Activated CD4-positive, alpha-beta T cell treated with anti-CD3 and anti-CD28 coated beads, Interleukin-2, amount 10 ng/mL, durations not matched to agents 7 days and 5 days (primary cell): Measurements from ENCODE around the gene BICD2. TPM values are rescaled to one million over a fixed set of nuclear protein-coding genes. Genes with fewer than 3 reads are reported as not detected.
"Not testable (repeated sequence)": the region's sequence is repeated elsewhere in the genome, so short reads cannot be mapped to it uniquely, and the experiment has no call there.

Experiments
- CTCF ChIA-PET: fragments of 350-600 bp; sonication (Branson Sonifier 250); formaldehyde crosslinking; loops from one replicate; lab custom pipeline; 2021; ENCODE audit warnings: antibody characterized with exemption; lab: Charles Lee
- POLR2A ChIA-PET: fragments of 350-600 bp; sonication (Branson Sonifier 250); formaldehyde crosslinking; loops from one replicate; lab custom pipeline; 2021; ENCODE audit warnings: antibody characterized with exemption; lab: Charles Lee
- DNase-seq: peaks from one replicate; pipeline ENCODE4 v3.0.0-alpha.2; 2020
- H3K27ac Mint-ChIP-seq: one replicate; pipeline ENCODE4 v1.8.0; 2021; ENCODE audit warnings: mild to moderate bottlenecking, moderate library complexity, mixed read lengths
- H3K27me3 Mint-ChIP-seq: one replicate; pipeline ENCODE4 v1.8.0; 2021; ENCODE audit warnings: mixed read lengths
- H3K36me3 Mint-ChIP-seq: one replicate; pipeline ENCODE4 v1.8.0; 2021; ENCODE audit warnings: low read depth, mixed read lengths
- H3K4me1 Mint-ChIP-seq: one replicate; pipeline ENCODE4 v1.8.0; 2021; ENCODE audit warnings: mixed read lengths
- H3K4me3 Mint-ChIP-seq: one replicate; pipeline ENCODE4 v1.8.0; 2021; ENCODE audit warnings: mild to moderate bottlenecking, moderate library complexity, mixed read lengths
- H3K9me3 Mint-ChIP-seq: one replicate; pipeline ENCODE4 v1.8.0; 2021; ENCODE audit warnings: mixed read lengths
- total RNA-seq, 2 experiments: library from RNA; stranded (reverse); gene quantifications; one replicate each; pipeline ENCODE4 v1.2.3, GENCODE V29; 2021

The BICD2 gene
- 10 to 100 TPM; 29.5 to 31.1 TPM for total RNA-seq

- peak within 1 kb of the TSS; percentile 95 for H3K4me3 Mint-ChIP-seq
- ChIA-PET POLR2A (no interaction called here), CTCF (interaction anchor here (0.6 to 1.4 kb wide), 8 partner anchors 10 to 95 kb away, joined by 3 to 4 read pairs (median 3); partner anchors contain the start of gene IPPK)
- H3K36me3 Mint-ChIP-seq = no peaks in the 10 kb centered on the region
- DNase-seq = no peak
- H3K4me1 Mint-ChIP-seq = peaks cover 47% of the 10 kb centered on the region
- H3K9me3 Mint-ChIP-seq = no peaks in the 10 kb centered on the region
- peak within 1 kb of the TSS; percentile 97 for H3K27ac Mint-ChIP-seq
- no peaks in the 10 kb centered on the region for H3K27me3 Mint-ChIP-seq
These were observed at the start of gene BICD2 for GRCh38 chr9:92764381-92764987. BICD2 (minus strand) TSS chr9:92764833; CDS start chr9:92764744, 89 bp downstream.

- POLR2A ChIA-PET = interaction anchor here (0.6 kb wide), 1 partner anchor 495 kb away, joined by 3 read pairs; no protein-coding TSS in a partner anchor
- H3K4me1 Mint-ChIP-seq = peaks cover 15% of the 10 kb centered on the region
- CTCF ChIA-PET, DNase-seq, H3K9me3 Mint-ChIP-seq, H3K36me3 Mint-ChIP-seq, H3K27ac Mint-ChIP-seq: not testable (repeated sequence)
- peak overlapping the region; percentile 63 for H3K4me3 Mint-ChIP-seq
- peaks cover 67% of the 10 kb centered on the region for H3K27me3 Mint-ChIP-seq
These were observed 45.1 kb upstream of the BICD2 start for GRCh38 chr9:92809629-92810326.

DNA sequence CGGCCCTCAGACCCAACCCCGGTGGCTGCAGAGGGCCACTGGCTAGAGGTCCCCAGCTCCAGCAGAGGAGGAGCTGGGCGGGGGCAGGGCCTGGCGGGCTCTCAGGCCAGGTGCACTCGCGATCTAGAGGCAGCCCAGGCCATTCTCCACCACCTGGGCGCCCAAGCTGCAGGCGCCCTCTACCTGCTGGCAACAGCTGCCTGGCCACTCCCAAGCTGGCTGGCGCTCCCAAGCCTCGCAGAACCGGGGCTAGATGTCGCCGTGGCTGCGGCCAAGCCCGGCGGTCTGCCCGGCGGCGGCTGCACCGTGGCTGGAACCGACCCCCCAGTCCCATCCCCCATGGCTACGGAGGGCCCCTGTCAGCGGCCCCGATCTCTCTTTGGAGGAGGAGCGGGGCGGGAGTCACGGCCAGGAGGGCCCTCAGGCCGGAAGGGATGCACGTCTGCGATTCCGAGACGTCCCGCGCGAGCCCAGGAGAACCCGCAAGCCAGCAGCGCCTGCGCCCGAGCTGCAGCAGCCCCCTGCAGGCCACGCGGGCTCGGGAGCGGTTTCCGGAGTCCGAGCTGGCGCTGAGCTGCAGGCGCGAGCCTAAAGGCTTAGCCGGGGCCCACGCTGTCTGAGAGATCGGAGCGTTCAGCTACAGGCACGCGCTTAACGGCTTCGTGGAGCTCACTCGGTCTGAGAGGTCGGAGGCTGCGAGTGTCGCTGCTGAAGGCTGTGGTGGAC lies 44.3 kb upstream of the BICD2 start:
- ChIA-PET POLR2A (interaction anchor here (0.6 kb wide), 1 partner anchor 496 kb away, joined by 3 read pairs; no protein-coding TSS in a partner anchor), CTCF (interaction anchor here (0.6 to 1.7 kb wide), 3 partner anchors 17 to 421 kb away, joined by 3 to 4 read pairs (median 3); no protein-coding TSS in a partner anchor)
- no peaks in the 10 kb centered on the region for H3K9me3 Mint-ChIP-seq
- peaks cover 61% of the 10 kb centered on the region for H3K27me3 Mint-ChIP-seq
- H3K4me1 Mint-ChIP-seq = peaks cover 15% of the 10 kb centered on the region
- H3K27ac Mint-ChIP-seq = no peak overlapping the region
- H3K4me3 Mint-ChIP-seq = peak overlapping the region; percentile 63
- H3K36me3 Mint-ChIP-seq = no peaks in the 10 kb centered on the region
- DNase-seq = peak; percentile 56

DNA sequence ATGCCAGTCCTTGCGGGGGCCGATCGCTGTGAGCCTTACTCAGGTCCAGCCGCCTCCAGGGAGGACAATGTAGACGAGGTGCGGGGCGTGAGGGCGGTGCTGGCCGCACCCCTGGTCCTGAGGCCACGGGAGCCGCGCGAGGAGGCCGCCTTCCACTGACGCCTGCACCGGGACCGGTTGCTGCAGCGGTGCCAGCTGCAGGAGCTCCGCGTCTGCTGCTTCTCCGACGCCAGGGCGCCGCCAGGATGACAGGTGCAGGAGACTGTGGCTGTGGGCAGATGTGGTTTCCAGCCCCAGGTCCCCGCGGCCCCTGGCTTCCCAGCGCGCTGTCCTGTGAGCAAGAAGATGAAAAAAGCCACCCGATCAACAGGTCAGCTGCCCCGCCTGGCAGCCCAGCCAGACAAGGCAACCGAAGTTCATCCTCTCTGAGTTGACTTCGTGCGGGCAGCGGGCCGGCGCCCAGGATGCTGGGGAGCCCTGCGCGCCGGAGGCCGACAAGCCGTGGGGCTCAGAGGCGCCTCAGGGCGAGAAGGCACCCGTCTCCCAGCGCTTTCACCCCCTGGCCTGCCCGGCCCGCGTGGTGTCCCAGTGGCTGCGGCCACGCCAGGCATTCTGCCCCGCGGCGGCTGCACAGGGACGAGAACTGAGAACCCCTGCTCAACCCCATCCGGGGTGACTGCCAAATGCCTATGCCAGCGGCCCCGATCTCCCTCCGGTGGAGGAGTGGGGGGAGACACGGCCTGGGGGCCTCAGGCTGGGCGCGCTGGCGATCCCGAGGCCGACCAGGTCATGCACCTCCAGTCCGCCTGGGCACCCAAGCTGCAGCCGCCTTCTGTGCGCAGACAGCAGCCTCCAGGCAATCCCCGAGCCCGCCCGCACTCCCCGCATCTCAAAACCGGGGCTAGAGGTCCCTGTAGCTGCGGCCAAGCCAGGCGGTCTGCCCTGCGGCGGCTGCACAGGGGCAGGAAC lies 43.4 kb upstream of the BICD2 start:
- ChIA-PET CTCF (interaction anchor here (0.6 to 1.7 kb wide), 6 partner anchors 8 to 1041 kb away, joined by 3 to 4 read pairs (median 3); no protein-coding TSS in a partner anchor), POLR2A (no interaction called here)
- H3K36me3 Mint-ChIP-seq = no peaks in the 10 kb centered on the region
- H3K4me1 Mint-ChIP-seq = peaks cover 15% of the 10 kb centered on the region
- H3K27me3 Mint-ChIP-seq = peaks cover 54% of the 10 kb centered on the region
- peak overlapping the region; percentile 63 for H3K4me3 Mint-ChIP-seq
- peak; percentile 31 for DNase-seq
- H3K9me3 Mint-ChIP-seq = no peaks in the 10 kb centered on the region
- H3K27ac Mint-ChIP-seq = no peak overlapping the region

GRCh38 chr9:92807031-92807756 lies 42.6 kb upstream of the BICD2 start:
- DNase-seq = no peak
- CTCF ChIA-PET = interaction anchor here (0.6 to 1.7 kb wide), 5 partner anchors 8 to 1040 kb away, joined by 3 to 4 read pairs (median 3); no protein-coding TSS in a partner anchor
- Mint-ChIP-seq H3K4me1 (peaks cover 15% of the 10 kb centered on the region), H3K36me3 (no peaks in the 10 kb centered on the region), H3K4me3 (peak overlapping the region; percentile 9), H3K9me3 (no peaks in the 10 kb centered on the region), H3K27me3 (peaks cover 51% of the 10 kb centered on the region), H3K27ac (no peak overlapping the region)
- POLR2A ChIA-PET = interaction anchor here (0.6 kb wide), 1 partner anchor 10 kb away, joined by 3 read pairs; no protein-coding TSS in a partner anchor

GRCh38 chr9:92804727-92805126 lies 40.1 kb upstream of the BICD2 start:
- H3K27ac Mint-ChIP-seq = no peak overlapping the region
- ChIA-PET CTCF (no interaction called here), POLR2A (no interaction called here)
- DNase-seq = no peak
- H3K27me3 Mint-ChIP-seq = peaks cover 42% of the 10 kb centered on the region
- H3K9me3 Mint-ChIP-seq = no peaks in the 10 kb centered on the region
- peaks cover 18% of the 10 kb centered on the region for H3K4me1 Mint-ChIP-seq
- no peaks in the 10 kb centered on the region for H3K36me3 Mint-ChIP-seq
- no peak overlapping the region for H3K4me3 Mint-ChIP-seq

GRCh38 chr9:92798358-92798757 lies 33.7 kb upstream of the BICD2 start:
- CTCF ChIA-PET = no interaction called here
- H3K4me3 Mint-ChIP-seq = no peak overlapping the region
- DNase-seq = no peak
- H3K27me3 Mint-ChIP-seq = peaks cover 50% of the 10 kb centered on the region
- peaks cover 8% of the 10 kb centered on the region for H3K4me1 Mint-ChIP-seq
- POLR2A ChIA-PET = no interaction called here
- H3K27ac Mint-ChIP-seq = no peak overlapping the region
- no peaks in the 10 kb centered on the region for H3K36me3 Mint-ChIP-seq
- H3K9me3 Mint-ChIP-seq = no peaks in the 10 kb centered on the region

DNA sequence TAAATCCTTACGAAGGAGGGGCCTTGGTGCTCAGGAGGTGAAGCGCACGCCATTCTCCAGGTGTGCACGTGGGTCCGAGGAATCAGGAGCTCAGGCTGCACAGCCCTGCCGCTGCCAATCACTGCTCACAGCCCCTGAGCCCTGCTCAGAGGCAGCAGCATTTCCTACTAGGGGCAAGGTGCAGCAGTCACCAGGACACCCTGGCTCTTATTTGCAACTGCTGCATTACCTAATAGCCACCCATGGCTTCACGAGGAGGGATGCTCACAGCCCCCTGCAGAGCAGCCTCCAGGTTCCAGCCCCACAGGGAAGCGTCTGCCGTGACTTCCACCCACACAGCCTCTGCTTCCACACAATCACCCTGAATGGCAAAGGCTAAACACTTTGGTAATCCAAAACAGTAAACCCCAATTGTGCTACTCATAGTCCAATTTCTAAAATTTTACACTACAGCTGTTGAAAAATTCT lies 31.7 kb upstream of the BICD2 start:
- POLR2A ChIA-PET, H3K36me3 Mint-ChIP-seq, H3K4me1 Mint-ChIP-seq, DNase-seq, CTCF ChIA-PET, H3K9me3 Mint-ChIP-seq, H3K27ac Mint-ChIP-seq, H3K4me3 Mint-ChIP-seq: not testable (repeated sequence)
- H3K27me3 Mint-ChIP-seq = peaks cover 47% of the 10 kb centered on the region

- Mint-ChIP-seq H3K36me3 (no peaks in the 10 kb centered on the region), H3K27me3 (peaks cover 47% of the 10 kb centered on the region), H3K27ac (no peak overlapping the region), H3K4me1 (peaks cover 13% of the 10 kb centered on the region), H3K9me3 (no peaks in the 10 kb centered on the region), H3K4me3 (no peak overlapping the region)
- ChIA-PET CTCF (no interaction called here), POLR2A (no interaction called here)
- DNase-seq = no peak
These were observed 31.1 kb upstream of the BICD2 start for GRCh38 chr9:92795598-92796336.

GRCh38 chr9:92795000-92795399 lies 30.4 kb upstream of the BICD2 start:
- H3K9me3 Mint-ChIP-seq = no peaks in the 10 kb centered on the region
- no peaks in the 10 kb centered on the region for H3K36me3 Mint-ChIP-seq
- H3K4me1 Mint-ChIP-seq = peaks cover 14% of the 10 kb centered on the region
- ChIA-PET CTCF (no interaction called here), POLR2A (no interaction called here)
- H3K27ac Mint-ChIP-seq = no peak overlapping the region
- DNase-seq = no peak
- no peak overlapping the region for H3K4me3 Mint-ChIP-seq
- peaks cover 44% of the 10 kb centered on the region for H3K27me3 Mint-ChIP-seq

- H3K4me1 Mint-ChIP-seq = peaks cover 10% of the 10 kb centered on the region
- H3K9me3 Mint-ChIP-seq = no peaks in the 10 kb centered on the region
- ChIA-PET CTCF (interaction anchor here (0.8 kb wide), 1 partner anchor 158 kb away, joined by 4 read pairs; no protein-coding TSS in a partner anchor), POLR2A (no interaction called here)
- H3K27me3 Mint-ChIP-seq = peaks cover 40% of the 10 kb centered on the region
- no peaks in the 10 kb centered on the region for H3K36me3 Mint-ChIP-seq
- DNase-seq = no peak
- no peak overlapping the region for H3K4me3 Mint-ChIP-seq
- H3K27ac Mint-ChIP-seq = no peak overlapping the region
These were observed 29.8 kb upstream of the BICD2 start for GRCh38 chr9:92794426-92794825.
